Activated CD4-positive, alpha-beta memory T cell treated with anti-CD3 and anti-CD28 coated beads for 36 hours (primary cell): ENCODE results near the gene DENND1A. TPM values are rescaled to one million over a fixed set of nuclear protein-coding genes. Genes with fewer than 3 reads are reported as not detected.

Experiments
- CTCF ChIA-PET: fragments of 350-600 bp; sonication (Branson Sonifier 250); formaldehyde crosslinking; loops from one replicate; lab custom pipeline; 2021; ENCODE audit warnings: antibody characterized with exemption, inconsistent platforms; lab: Charles Lee
- POLR2A ChIA-PET: fragments of 350-600 bp; sonication (Branson Sonifier 250); formaldehyde crosslinking; loops from one replicate; lab custom pipeline; 2021; ENCODE audit warnings: antibody characterized with exemption; lab: Charles Lee
- DNase-seq: peaks from one replicate; pipeline ENCODE4 v3.0.0-alpha.2; 2020
- H3K27ac Mint-ChIP-seq: one replicate; pipeline ENCODE4 v1.8.0; 2021; ENCODE audit warnings: mixed read lengths
- H3K27me3 Mint-ChIP-seq: one replicate; pipeline ENCODE4 v1.8.0; 2021; ENCODE audit warnings: mixed read lengths
- H3K36me3 Mint-ChIP-seq: one replicate; pipeline ENCODE4 v1.8.0; 2021; ENCODE audit warnings: mixed read lengths
- H3K4me1 Mint-ChIP-seq: one replicate; pipeline ENCODE4 v1.8.0; 2021; ENCODE audit warnings: low read depth, mixed read lengths
- H3K4me3 Mint-ChIP-seq: one replicate; pipeline ENCODE4 v1.8.0; 2021; ENCODE audit warnings: mild to moderate bottlenecking, mixed read lengths
- H3K9me3 Mint-ChIP-seq: one replicate; pipeline ENCODE4 v1.8.0; 2021; ENCODE audit warnings: mixed read lengths
- intact Hi-C: fragments of 100-400 bp; cut with micrococcal nuclease; formaldehyde crosslinking; loops from one replicate; pipeline ENCODE4 v1.15.1; 2023
- total RNA-seq, 2 experiments: library from RNA; stranded (reverse); gene quantifications; one replicate each; pipeline ENCODE4 v1.2.3, GENCODE V29; 2021

DENND1A gene
- total RNA-seq, 2 experiments from 2014 or later, result 17.3 to 18.0 TPM

- ChIA-PET POLR2A (interaction anchor here (1.0 kb wide), 1 partner anchor 70 kb away, joined by 3 read pairs; no protein-coding TSS in a partner anchor), CTCF (no interaction called here)
- H3K27me3 Mint-ChIP-seq, result no peaks in the 10 kb centered on the region
- H3K4me1 Mint-ChIP-seq, result peaks cover 30% of the 10 kb centered on the region
- intact Hi-C loops, result no loop called here
- peaks cover 4% of the 10 kb centered on the region for H3K36me3 Mint-ChIP-seq
- no peak overlapping the region for H3K4me3 Mint-ChIP-seq
- no peak for DNase-seq
- H3K9me3 Mint-ChIP-seq, result no peaks in the 10 kb centered on the region
- H3K27ac Mint-ChIP-seq, result no peak overlapping the region
Observed at GRCh38 chr9:123868002-123868401, 61.9 kb downstream of the DENND1A start.

- ChIA-PET CTCF (no interaction called here), POLR2A (interaction anchor here (1.0 kb wide), 1 partner anchor 71 kb away, joined by 3 read pairs; no protein-coding TSS in a partner anchor)
- Mint-ChIP-seq H3K27me3 (no peaks in the 10 kb centered on the region), H3K9me3 (no peaks in the 10 kb centered on the region), H3K4me3 (no peak overlapping the region), H3K36me3 (peaks cover 4% of the 10 kb centered on the region), H3K27ac (peak overlapping the region; percentile 23), H3K4me1 (peaks cover 30% of the 10 kb centered on the region)
- intact Hi-C loops, result no loop called here
- no peak for DNase-seq
Observed at GRCh38 chr9:123867034-123867433, 62.9 kb downstream of the DENND1A start.

- Mint-ChIP-seq H3K36me3 (peaks cover 4% of the 10 kb centered on the region), H3K9me3 (no peaks in the 10 kb centered on the region), H3K4me1 (peaks cover 30% of the 10 kb centered on the region), H3K27ac (no peak overlapping the region), H3K4me3 (no peak overlapping the region), H3K27me3 (no peaks in the 10 kb centered on the region)
- ChIA-PET POLR2A (no interaction called here), CTCF (no interaction called here)
- no peak for DNase-seq
- intact Hi-C loops, result no loop called here
Observed at GRCh38 chr9:123866497-123866896, 63.4 kb downstream of the DENND1A start.

GRCh38 chr9:123865226-123866000, 64.5 kb downstream of the DENND1A start:
- ChIA-PET CTCF (no interaction called here), POLR2A (no interaction called here)
- intact Hi-C loops, result no loop called here
- DNase-seq, result no peak
- Mint-ChIP-seq H3K9me3 (no peaks in the 10 kb centered on the region), H3K4me1 (peaks cover 30% of the 10 kb centered on the region), H3K27ac (peak overlapping the region; percentile 28), H3K27me3 (no peaks in the 10 kb centered on the region), H3K4me3 (no peak overlapping the region), H3K36me3 (peaks cover 4% of the 10 kb centered on the region)

- Mint-ChIP-seq H3K4me1 (peaks cover 30% of the 10 kb centered on the region), H3K27me3 (no peaks in the 10 kb centered on the region), H3K27ac (no peak overlapping the region), H3K9me3 (no peaks in the 10 kb centered on the region), H3K36me3 (peaks cover 4% of the 10 kb centered on the region), H3K4me3 (no peak overlapping the region)
- CTCF ChIA-PET, result no interaction called here
- intact Hi-C loops, result no loop called here
- POLR2A ChIA-PET, result no interaction called here
- DNase-seq, result no peak
Observed at GRCh38 chr9:123864251-123864650, 65.7 kb downstream of the DENND1A start.

- peaks cover 6% of the 10 kb centered on the region for H3K36me3 Mint-ChIP-seq
- H3K27ac Mint-ChIP-seq, result no peak overlapping the region
- ChIA-PET POLR2A (no interaction called here), CTCF (no interaction called here)
- H3K4me3 Mint-ChIP-seq, result no peak overlapping the region
- H3K4me1 Mint-ChIP-seq, result peaks cover 24% of the 10 kb centered on the region
- H3K9me3 Mint-ChIP-seq, result no peaks in the 10 kb centered on the region
- intact Hi-C loops, result no loop called here
- no peak for DNase-seq
- no peaks in the 10 kb centered on the region for H3K27me3 Mint-ChIP-seq
Observed at GRCh38 chr9:123863164-123863855, 66.6 kb downstream of the DENND1A start.

GRCh38 chr9:123861756-123862120, 68.2 kb downstream of the DENND1A start:
- Mint-ChIP-seq H3K4me1 (peaks cover 10% of the 10 kb centered on the region), H3K4me3 (no peak overlapping the region), H3K27ac (no peak overlapping the region), H3K27me3 (no peaks in the 10 kb centered on the region), H3K9me3 (no peaks in the 10 kb centered on the region), H3K36me3 (peaks cover 7% of the 10 kb centered on the region)
- CTCF ChIA-PET, result no interaction called here
- intact Hi-C loops, result no loop called here
- DNase-seq, result no peak
- POLR2A ChIA-PET, result no interaction called here

GRCh38 chr9:123861086-123861755, 68.7 kb downstream of the DENND1A start:
- Mint-ChIP-seq H3K4me1 (peaks cover 6% of the 10 kb centered on the region), H3K4me3 (no peak overlapping the region), H3K27ac (no peak overlapping the region), H3K9me3 (no peaks in the 10 kb centered on the region), H3K36me3 (peaks cover 7% of the 10 kb centered on the region), H3K27me3 (no peaks in the 10 kb centered on the region)
- intact Hi-C loops, result no loop called here
- ChIA-PET CTCF (no interaction called here), POLR2A (no interaction called here)
- no peak for DNase-seq

GRCh38 chr9:123860603-123861002, 69.3 kb downstream of the DENND1A start:
- intact Hi-C loops, result no loop called here
- Mint-ChIP-seq H3K27me3 (no peaks in the 10 kb centered on the region), H3K4me3 (no peak overlapping the region), H3K9me3 (no peaks in the 10 kb centered on the region), H3K27ac (no peak overlapping the region), H3K36me3 (peaks cover 3% of the 10 kb centered on the region), H3K4me1 (peaks cover 1% of the 10 kb centered on the region)
- ChIA-PET POLR2A (no interaction called here), CTCF (no interaction called here)
- DNase-seq, result no peak

GRCh38 chr9:123852403-123852802, 77.5 kb downstream of the DENND1A start:
- ChIA-PET CTCF (interaction anchor here (0.7 kb wide), 1 partner anchor 9 kb away, joined by 4 read pairs; no protein-coding TSS in a partner anchor), POLR2A (interaction anchor here (0.6 kb wide), 1 partner anchor 142 kb away, joined by 3 read pairs; no protein-coding TSS in a partner anchor)
- Mint-ChIP-seq H3K9me3 (peaks cover 12% of the 10 kb centered on the region), H3K36me3 (peaks cover 25% of the 10 kb centered on the region), H3K27ac (no peak overlapping the region), H3K27me3 (no peaks in the 10 kb centered on the region), H3K4me1 (no peaks in the 10 kb centered on the region), H3K4me3 (no peak overlapping the region)
- DNase-seq, result no peak
- intact Hi-C loops, result no loop called here

- Mint-ChIP-seq H3K4me1 (no peaks in the 10 kb centered on the region), H3K4me3 (no peak overlapping the region), H3K36me3 (peaks cover 30% of the 10 kb centered on the region), H3K27ac (no peak overlapping the region), H3K27me3 (no peaks in the 10 kb centered on the region), H3K9me3 (peaks cover 18% of the 10 kb centered on the region)
- DNase-seq, result no peak
- POLR2A ChIA-PET, result no interaction called here
- CTCF ChIA-PET, result no interaction called here
- intact Hi-C loops, result no loop called here
Observed at GRCh38 chr9:123851851-123852250, 78.1 kb downstream of the DENND1A start.

- intact Hi-C loops, result no loop called here
- no peaks in the 10 kb centered on the region for H3K27me3 Mint-ChIP-seq
- H3K27ac Mint-ChIP-seq, result no peak overlapping the region
- no peak for DNase-seq
- POLR2A ChIA-PET, result no interaction called here
- no peak overlapping the region for H3K4me3 Mint-ChIP-seq
- CTCF ChIA-PET, result no interaction called here
- H3K4me1 Mint-ChIP-seq, result no peaks in the 10 kb centered on the region
- H3K36me3 Mint-ChIP-seq, result peaks cover 40% of the 10 kb centered on the region
- H3K9me3 Mint-ChIP-seq, result peaks cover 33% of the 10 kb centered on the region
Observed at GRCh38 chr9:123848447-123849085, 81.4 kb downstream of the DENND1A start.
